K562 (cell line): Measurements from ENCODE around the gene HRG. TPM values are rescaled to one million over a fixed set of nuclear protein-coding genes. Genes with fewer than 3 reads are reported as not detected.
A peak's percentile ranks its signal among the peaks of the same experiment; 100 is the strongest.

Experiments
- CEBPB ChIP-seq: fragments of 450-650 bp; IDR thresholded peaks from 2 replicates; pipeline ENCODE4 v1.6.1; 2016; ENCODE audit warnings: missing genetic modification characterization, missing compliant biosample characterization
- DPF2 ChIP-seq: fragments of 450-650 bp; IDR thresholded peaks from 2 replicates; pipeline ENCODE4 v1.6.1; 2016
- NR3C1 ChIP-seq: sonication (generic); formaldehyde crosslinking; IDR thresholded peaks from 2 replicates; pipeline ENCODE4 v1.8.1; 2022; ENCODE audit warnings: missing genetic modification reagents
- PHF20 ChIP-seq: fragments of 450-650 bp; IDR thresholded peaks from 2 replicates; pipeline ENCODE4 v1.6.1; 2018; ENCODE audit not compliant: partially characterized antibody
- TEAD4 ChIP-seq, 2 experiments: sonication (generic) in 1 of 2; formaldehyde crosslinking in 1 of 2; IDR thresholded peaks; 2 replicates each; pipeline versions ENCODE4 v1.6.1 to v1.8.0; 2012 to 2022; ENCODE audit warnings: borderline replicate concordance in 1 of 2, inconsistent platforms in 1 of 2, low read length in 1 of 2, mild to moderate bottlenecking in 1 of 2, missing genetic modification reagents in 1 of 2
- ZKSCAN1 ChIP-seq: fragments of 150-350 bp; IDR thresholded peaks from 2 replicates; pipeline ENCODE4 v1.6.1; 2016; ENCODE audit warnings: low read depth, low read length
- ZNF12 ChIP-seq: sonication (generic); formaldehyde crosslinking; IDR thresholded peaks from 2 replicates; pipeline ENCODE4 v1.4.0; 2020; ENCODE audit warnings: mild to moderate bottlenecking, missing genetic modification reagents
- ZNF830 ChIP-seq: fragments of 250-450 bp; sonication (Bioruptor Pico); IDR thresholded peaks from 2 replicates; pipeline ENCODE4 v1.5.0; 2021; ENCODE audit warnings: mild to moderate bottlenecking
- polyA plus RNA-seq, 8 experiments: library from polyadenylated mRNA; depleted of rRNA in 4 of 8; stranded (reverse) in 5 of 8; unstranded in 3 of 8; fragments of >200 nt; fragmentation: Nextera tagmentation in 2 of 8; fragmentation: Illumina TruSeq in 1 of 8; extraction: Ambion mirVana in 2 of 8; extraction: Trizol in 1 of 8; gene quantifications; 2 replicates each; pipeline versions ENCODE4 v1.2.1 to v1.2.3, GENCODE V29; 2011 to 2014; ENCODE audit warnings: inconsistent platforms in 1 of 8, missing spikeins in 1 of 8
- total RNA-seq, 7 experiments: library from RNA; depleted of rRNA in 6 of 7; stranded (reverse); fragments of >200 nt in 6 of 7; fragmentation: Illumina TruSeq in 2 of 7; extraction: Trizol in 2 of 7; gene quantifications; 2 replicates each; pipeline versions ENCODE4 v1.2.1 to v1.2.3, GENCODE V29; 2011 to 2021; ENCODE audit warnings: low replicate concordance in 1 of 7
- TF ChIP-seq, protein P1 (sequence below): fragments of 250-450 bp; sonication (Bioruptor Pico); IDR thresholded peaks from 2 replicates; pipeline ENCODE4 v1.5.0; 2020; ENCODE audit warnings: mild to moderate bottlenecking
- TF ChIP-seq, protein P2 (sequence below), 2 experiments: fragments of 450-650 bp in 1 of 2; sonication (generic) in 1 of 2; formaldehyde crosslinking in 1 of 2; IDR thresholded peaks; 2 replicates each; pipeline versions ENCODE4 v1.7.1 to v1.9.0; 2016 to 2022; ENCODE audit warnings: inconsistent platforms in 1 of 2, mild to moderate bottlenecking in 1 of 2, missing genetic modification reagents in 1 of 2
- TF ChIP-seq, protein P3 (sequence below): fragments of 250-450 bp; sonication (Bioruptor Pico); IDR thresholded peaks from 2 replicates; pipeline ENCODE4 v1.8.0; 2022; ENCODE audit warnings: inconsistent platforms
- TF ChIP-seq, protein P4 (sequence below), 2 experiments: fragments of 200-800 bp in 1 of 2; sonication (Bioruptor generic) in 1 of 2; sonication (generic) in 1 of 2; formaldehyde crosslinking in 1 of 2; IDR thresholded peaks in 1 of 2; conservative IDR thresholded peaks in 1 of 2; 2 replicates each; pipeline versions ENCODE4 v1.5.0 to v1.6.1; 2016 to 2020; ENCODE audit warnings: missing compliant biosample characterization in 1 of 2, missing genetic modification characterization in 1 of 2, missing genetic modification reagents in 1 of 2

HRG gene
- total and polyA plus RNA-seq, 9 of the 15 experiments (the other 6 are each of a cell fraction or from before 2014, with no cell fraction given), result not detected

DNA sequence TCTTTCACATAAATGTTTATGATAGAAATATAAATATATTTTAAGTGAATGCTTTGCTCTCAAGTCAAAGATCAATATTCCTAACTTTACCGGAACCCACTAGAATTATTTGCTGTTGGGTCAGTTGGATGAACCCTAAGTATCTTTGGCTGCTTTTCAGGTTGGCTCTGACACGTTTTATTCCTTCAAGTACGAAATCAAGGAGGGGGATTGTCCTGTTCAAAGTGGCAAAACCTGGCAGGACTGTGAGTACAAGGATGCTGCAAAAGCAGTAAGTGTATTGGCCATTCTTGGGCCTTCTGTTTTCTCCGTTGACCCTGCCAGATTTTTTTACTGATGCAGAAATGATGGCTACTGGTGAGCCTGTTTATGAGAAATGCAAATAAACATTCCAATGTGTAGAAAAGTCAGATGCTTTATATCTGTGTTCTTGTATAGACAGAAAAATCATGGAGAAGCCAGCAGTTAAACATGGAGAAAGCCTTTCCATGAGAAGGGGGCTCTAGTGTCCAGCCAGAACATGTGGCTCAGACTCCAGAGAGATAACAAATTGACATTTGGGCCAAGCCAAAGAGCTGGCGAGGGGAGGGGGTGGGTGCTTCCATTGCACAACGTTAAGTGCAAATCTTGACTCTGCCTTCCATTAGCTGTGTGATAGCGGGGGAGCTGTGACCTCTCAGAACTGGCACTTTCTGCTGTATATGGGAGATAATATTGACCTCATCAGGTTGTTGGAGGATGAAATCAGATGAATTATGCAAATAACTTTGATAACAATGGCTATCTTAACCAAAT, 54.3 kb downstream of the HRG start (continued):
- TF ChIP-seq, protein P1, sequence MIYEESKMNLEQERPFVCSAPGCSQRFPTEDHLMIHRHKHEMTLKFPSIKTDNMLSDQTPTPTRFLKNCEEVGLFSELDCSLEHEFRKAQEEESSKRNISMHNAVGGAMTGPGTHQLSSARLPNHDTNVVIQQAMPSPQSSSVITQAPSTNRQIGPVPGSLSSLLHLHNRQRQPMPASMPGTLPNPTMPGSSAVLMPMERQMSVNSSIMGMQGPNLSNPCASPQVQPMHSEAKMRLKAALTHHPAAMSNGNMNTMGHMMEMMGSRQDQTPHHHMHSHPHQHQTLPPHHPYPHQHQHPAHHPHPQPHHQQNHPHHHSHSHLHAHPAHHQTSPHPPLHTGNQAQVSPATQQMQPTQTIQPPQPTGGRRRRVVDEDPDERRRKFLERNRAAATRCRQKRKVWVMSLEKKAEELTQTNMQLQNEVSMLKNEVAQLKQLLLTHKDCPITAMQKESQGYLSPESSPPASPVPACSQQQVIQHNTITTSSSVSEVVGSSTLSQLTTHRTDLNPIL (CRISPR knock-in tag), result no peak
- peak; percentile 33; the same call in 1 of the 2 replicates for TF ChIP-seq TEAD4 (IDR thresholded peaks at IDR 0.05; ENCODE audit: low read length)
- no peak for TF ChIP-seq TEAD4 (CRISPR knock-in tag; IDR thresholded peaks at IDR 0.05; ENCODE audit: borderline replicate concordance)
- no peak for TF ChIP-seq NR3C1
- no peak for TF ChIP-seq PHF20
- no peak for TF ChIP-seq ZNF830 (CRISPR knock-in tag)
- TF ChIP-seq, protein P2, sequence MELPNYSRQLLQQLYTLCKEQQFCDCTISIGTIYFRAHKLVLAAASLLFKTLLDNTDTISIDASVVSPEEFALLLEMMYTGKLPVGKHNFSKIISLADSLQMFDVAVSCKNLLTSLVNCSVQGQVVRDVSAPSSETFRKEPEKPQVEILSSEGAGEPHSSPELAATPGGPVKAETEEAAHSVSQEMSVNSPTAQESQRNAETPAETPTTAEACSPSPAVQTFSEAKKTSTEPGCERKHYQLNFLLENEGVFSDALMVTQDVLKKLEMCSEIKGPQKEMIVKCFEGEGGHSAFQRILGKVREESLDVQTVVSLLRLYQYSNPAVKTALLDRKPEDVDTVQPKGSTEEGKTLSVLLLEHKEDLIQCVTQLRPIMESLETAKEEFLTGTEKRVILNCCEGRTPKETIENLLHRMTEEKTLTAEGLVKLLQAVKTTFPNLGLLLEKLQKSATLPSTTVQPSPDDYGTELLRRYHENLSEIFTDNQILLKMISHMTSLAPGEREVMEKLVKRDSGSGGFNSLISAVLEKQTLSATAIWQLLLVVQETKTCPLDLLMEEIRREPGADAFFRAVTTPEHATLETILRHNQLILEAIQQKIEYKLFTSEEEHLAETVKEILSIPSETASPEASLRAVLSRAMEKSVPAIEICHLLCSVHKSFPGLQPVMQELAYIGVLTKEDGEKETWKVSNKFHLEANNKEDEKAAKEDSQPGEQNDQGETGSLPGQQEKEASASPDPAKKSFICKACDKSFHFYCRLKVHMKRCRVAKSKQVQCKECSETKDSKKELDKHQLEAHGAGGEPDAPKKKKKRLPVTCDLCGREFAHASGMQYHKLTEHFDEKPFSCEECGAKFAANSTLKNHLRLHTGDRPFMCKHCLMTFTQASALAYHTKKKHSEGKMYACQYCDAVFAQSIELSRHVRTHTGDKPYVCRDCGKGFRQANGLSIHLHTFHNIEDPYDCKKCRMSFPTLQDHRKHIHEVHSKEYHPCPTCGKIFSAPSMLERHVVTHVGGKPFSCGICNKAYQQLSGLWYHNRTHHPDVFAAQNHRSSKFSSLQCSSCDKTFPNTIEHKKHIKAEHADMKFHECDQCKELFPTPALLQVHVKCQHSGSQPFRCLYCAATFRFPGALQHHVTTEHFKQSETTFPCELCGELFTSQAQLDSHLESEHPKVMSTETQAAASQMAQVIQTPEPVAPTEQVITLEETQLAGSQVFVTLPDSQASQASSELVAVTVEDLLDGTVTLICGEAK (IDR thresholded peaks at IDR 0.05), result no peak
- TF ChIP-seq, protein P2 (CRISPR knock-in tag; IDR thresholded peaks at IDR 0.05), result no peak
- peak; percentile 89 for TF ChIP-seq CEBPB
- TF ChIP-seq ZNF12 (CRISPR knock-in tag), result no peak
- TF ChIP-seq, protein P3, sequence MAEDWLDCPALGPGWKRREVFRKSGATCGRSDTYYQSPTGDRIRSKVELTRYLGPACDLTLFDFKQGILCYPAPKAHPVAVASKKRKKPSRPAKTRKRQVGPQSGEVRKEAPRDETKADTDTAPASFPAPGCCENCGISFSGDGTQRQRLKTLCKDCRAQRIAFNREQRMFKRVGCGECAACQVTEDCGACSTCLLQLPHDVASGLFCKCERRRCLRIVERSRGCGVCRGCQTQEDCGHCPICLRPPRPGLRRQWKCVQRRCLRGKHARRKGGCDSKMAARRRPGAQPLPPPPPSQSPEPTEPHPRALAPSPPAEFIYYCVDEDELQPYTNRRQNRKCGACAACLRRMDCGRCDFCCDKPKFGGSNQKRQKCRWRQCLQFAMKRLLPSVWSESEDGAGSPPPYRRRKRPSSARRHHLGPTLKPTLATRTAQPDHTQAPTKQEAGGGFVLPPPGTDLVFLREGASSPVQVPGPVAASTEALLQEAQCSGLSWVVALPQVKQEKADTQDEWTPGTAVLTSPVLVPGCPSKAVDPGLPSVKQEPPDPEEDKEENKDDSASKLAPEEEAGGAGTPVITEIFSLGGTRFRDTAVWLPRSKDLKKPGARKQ (CRISPR knock-in tag), result no peak
- TF ChIP-seq, protein P4, sequence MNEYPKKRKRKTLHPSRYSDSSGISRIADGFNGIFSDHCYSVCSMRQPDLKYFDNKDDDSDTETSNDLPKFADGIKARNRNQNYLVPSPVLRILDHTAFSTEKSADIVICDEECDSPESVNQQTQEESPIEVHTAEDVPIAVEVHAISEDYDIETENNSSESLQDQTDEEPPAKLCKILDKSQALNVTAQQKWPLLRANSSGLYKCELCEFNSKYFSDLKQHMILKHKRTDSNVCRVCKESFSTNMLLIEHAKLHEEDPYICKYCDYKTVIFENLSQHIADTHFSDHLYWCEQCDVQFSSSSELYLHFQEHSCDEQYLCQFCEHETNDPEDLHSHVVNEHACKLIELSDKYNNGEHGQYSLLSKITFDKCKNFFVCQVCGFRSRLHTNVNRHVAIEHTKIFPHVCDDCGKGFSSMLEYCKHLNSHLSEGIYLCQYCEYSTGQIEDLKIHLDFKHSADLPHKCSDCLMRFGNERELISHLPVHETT (CRISPR knock-in tag; conservative IDR thresholded peaks at IDR 0.05 in 1 of 2, IDR thresholded peaks at IDR 0.05 in 1 of 2), result no peak
- no peak for TF ChIP-seq ZKSCAN1
- peak; percentile 45; the same call in 1 of the 2 replicates for TF ChIP-seq DPF2
